HFFc6 (cell line): ENCODE data around the gene UFSP2. TPM values are rescaled to one million over a fixed set of nuclear protein-coding genes. Genes with fewer than 3 reads are reported as not detected.

Experiments
- DNase-seq: peaks from one replicate; pipeline ENCODE4 v3.0.0-alpha.2; 2018
- H3K27ac Mint-ChIP-seq: 2 replicates; pipeline ENCODE4 v1.8.0; 2020; ENCODE audit warnings: mild to moderate bottlenecking, mixed read lengths
- H3K27me3 Mint-ChIP-seq: 2 replicates; pipeline ENCODE4 v1.8.0; 2021; ENCODE audit warnings: mild to moderate bottlenecking, moderate library complexity, mixed read lengths; ENCODE audit not compliant: insufficient read depth
- H3K36me3 Mint-ChIP-seq: 2 replicates; pipeline ENCODE4 v1.8.0; 2021; ENCODE audit warnings: low read depth, mixed read lengths
- H3K4me1 Mint-ChIP-seq: 2 replicates; pipeline ENCODE4 v1.8.0; 2020; ENCODE audit warnings: low read depth, mixed read lengths
- H3K4me3 Mint-ChIP-seq: 2 replicates; pipeline ENCODE4 v1.8.0; 2020; ENCODE audit warnings: mild to moderate bottlenecking, moderate library complexity, mixed read lengths
- H3K9me3 Mint-ChIP-seq: 2 replicates; pipeline ENCODE4 v1.8.0; 2020; ENCODE audit warnings: mild to moderate bottlenecking, mixed read lengths
- CTCF ChIP-seq: fragments of 200-600 bp; sonication (generic); IDR thresholded peaks from 2 replicates; pipeline ENCODE4 v1.5.0; 2021; ENCODE audit warnings: antibody characterized with exemption, mild to moderate bottlenecking
- total RNA-seq, 6 experiments: library from RNA; stranded (reverse); fragmentation: NEBNext Ultra II Directional; extraction: Animal tissue kit (Norgen Biotek cat#: 25700); gene quantifications; 2 replicates in 1 of 6; 3 replicates in 5 of 6; pipeline ENCODE4 v1.2.3, GENCODE V29; 2021

The UFSP2 gene
- total RNA-seq, 6 experiments from 2014 or later: 23.1 to 35.6 (median 32.5) TPM

- peaks cover 2% of the 10 kb centered on the region for H3K27me3 Mint-ChIP-seq
- no peaks in the 10 kb centered on the region for H3K9me3 Mint-ChIP-seq
- H3K4me1 Mint-ChIP-seq: peaks cover 37% of the 10 kb centered on the region
- no peak overlapping the region for H3K4me3 Mint-ChIP-seq
- peaks cover 5% of the 10 kb centered on the region for H3K36me3 Mint-ChIP-seq
- TF ChIP-seq CTCF: no peak
- H3K27ac Mint-ChIP-seq: no peak overlapping the region
- DNase-seq: no peak
Observed at GRCh38 chr4:185398618-185399017, 27.1 kb downstream of the UFSP2 start.

GRCh38 chr4:185396724-185397385 is 28.9 kb downstream of the UFSP2 start, which contains the start of gene ANKRD37:
TSS of gene ANKRD37 (plus strand) at chr4:185396841. CDS start at chr4:185396924, 83 bp downstream.
- H3K9me3 Mint-ChIP-seq: no peaks in the 10 kb centered on the region
- DNase-seq: peak; percentile 39

GRCh38 chr4:185395956-185396723 is 29.6 kb downstream of the UFSP2 start:
- no peak for TF ChIP-seq CTCF
- no peaks in the 10 kb centered on the region for H3K9me3 Mint-ChIP-seq
- peaks cover 2% of the 10 kb centered on the region for H3K27me3 Mint-ChIP-seq
- peak overlapping the region; percentile 92 for H3K4me3 Mint-ChIP-seq
- peak; percentile 96 for DNase-seq
- H3K36me3 Mint-ChIP-seq: peaks cover 15% of the 10 kb centered on the region
- H3K4me1 Mint-ChIP-seq: peaks cover 52% of the 10 kb centered on the region
- H3K27ac Mint-ChIP-seq: peak overlapping the region; percentile 94

More at GRCh38 chr4:185396724-185397385, 28.9 kb downstream of the UFSP2 start, which contains the start of gene ANKRD37:
- Mint-ChIP-seq H3K4me3 (peak within 1 kb of the TSS; percentile 92), H3K27me3 (peaks cover 2% of the 10 kb centered on the region), H3K36me3 (peaks cover 8% of the 10 kb centered on the region), H3K4me1 (peaks cover 45% of the 10 kb centered on the region), H3K27ac (peak within 1 kb of the TSS; percentile 94)
- no peak for TF ChIP-seq CTCF

- H3K27me3 Mint-ChIP-seq: peaks cover 2% of the 10 kb centered on the region
- peaks cover 57% of the 10 kb centered on the region for H3K4me1 Mint-ChIP-seq
- no peak for TF ChIP-seq CTCF
- H3K4me3 Mint-ChIP-seq: peak within 1 kb of the TSS; percentile 92
- H3K36me3 Mint-ChIP-seq: peaks cover 19% of the 10 kb centered on the region
- no peaks in the 10 kb centered on the region for H3K9me3 Mint-ChIP-seq
- DNase-seq: peak; percentile 87
- peak within 1 kb of the TSS; percentile 94 for H3K27ac Mint-ChIP-seq
Observed at GRCh38 chr4:185395238-185395955, 30.4 kb downstream of the UFSP2 start, which contains the start of gene LRP2BP. TSS of gene LRP2BP (minus strand) at chr4:185395924. CDS start at chr4:185378186, 17,738 bp downstream.

GRCh38 chr4:185394568-185395237 is 31.1 kb downstream of the UFSP2 start:
- H3K27ac Mint-ChIP-seq: peak overlapping the region; percentile 94

More at GRCh38 chr4:185394568-185395237, 31.1 kb downstream of the UFSP2 start:
- peak overlapping the region; percentile 92 for H3K4me3 Mint-ChIP-seq
- TF ChIP-seq CTCF: no peak
- no peaks in the 10 kb centered on the region for H3K9me3 Mint-ChIP-seq
- H3K27me3 Mint-ChIP-seq: peaks cover 2% of the 10 kb centered on the region
- peaks cover 57% of the 10 kb centered on the region for H3K4me1 Mint-ChIP-seq
- DNase-seq: peak; percentile 35
- H3K36me3 Mint-ChIP-seq: peaks cover 13% of the 10 kb centered on the region
